Posterior vena cava (tissue), 2 donors: ENCODE data around the gene ANKRD42. TPM values are rescaled to one million over a fixed set of nuclear protein-coding genes. Genes with fewer than 3 reads are reported as not detected.
"Not testable (repeated sequence)": the region's sequence is repeated elsewhere in the genome, so short reads cannot be mapped to it uniquely, and the experiment has no call there.

Experiments used
- DNase-seq: peaks from one replicate; pipeline ENCODE4 v3.0.0-alpha.2; 2020; ENCODE audit warnings: low spot score
- intact Hi-C, 2 donors: fragments of 100-400 bp; cut with DNase I; formaldehyde crosslinking; loops; one replicate each; pipeline versions ENCODE4 v1.14.1 to v1.14.2; 2022 to 2023
- total RNA-seq, 2 donors: library from RNA; stranded (reverse); fragmentation: NEBNext Ultra II Directional; extraction: Animal tissue kit (Norgen Biotek cat#: 25700); gene quantifications; one replicate each; pipeline ENCODE4 v1.2.1, GENCODE V29; 2021
- donor health status: DM: yes; HTN: yes; CAD: no.
- donor health status: DM: yes; HTN: yes; CAD: no.

The ANKRD42 gene
- total RNA-seq, 2 donors from 2014 or later = 9.5 to 11.5 TPM

DNA sequence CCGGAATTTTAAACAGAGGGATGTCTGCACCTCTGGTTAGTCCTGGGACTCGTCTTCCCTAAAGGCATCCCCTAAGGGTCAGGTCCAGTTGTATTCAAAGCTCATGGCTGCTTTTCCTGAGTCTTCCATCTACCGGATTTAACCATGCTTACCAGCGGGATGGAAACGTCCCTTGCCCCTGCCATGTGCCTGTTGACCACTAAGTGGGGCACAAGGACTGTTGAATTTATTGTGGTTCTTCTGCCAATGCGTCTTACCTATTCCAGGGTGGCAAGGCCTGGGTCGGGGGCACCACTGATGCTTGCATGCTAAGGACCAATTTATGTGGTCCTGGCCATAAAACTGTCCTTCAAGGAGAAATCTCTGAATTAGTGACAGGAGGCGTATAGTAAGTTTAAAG, 25.6 kb downstream of the ANKRD42 start:
- DNase-seq = no peak
- intact Hi-C loops = no loop called here

DNA sequence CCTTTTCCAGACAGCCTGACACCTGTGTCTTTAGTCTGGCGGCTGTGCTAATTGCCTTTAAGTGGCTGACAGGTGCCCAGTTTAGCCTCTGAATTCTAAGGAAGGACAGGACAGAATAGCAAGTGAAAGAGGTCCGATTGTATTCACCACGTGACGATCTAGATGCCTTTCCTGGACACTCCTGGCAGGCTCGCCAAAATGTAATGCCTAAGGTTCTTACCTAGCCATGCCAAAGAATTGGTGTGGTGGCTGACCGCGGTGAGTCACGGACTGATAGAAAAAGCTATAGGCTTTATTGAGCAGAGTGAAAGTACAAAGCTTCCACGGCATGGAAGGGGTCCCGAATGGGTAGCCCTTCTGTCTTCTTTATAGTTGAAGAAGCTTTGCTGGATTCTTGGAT, 26.7 kb downstream of the ANKRD42 start:
- DNase-seq = no peak
- intact Hi-C loops = no loop called here

DNA sequence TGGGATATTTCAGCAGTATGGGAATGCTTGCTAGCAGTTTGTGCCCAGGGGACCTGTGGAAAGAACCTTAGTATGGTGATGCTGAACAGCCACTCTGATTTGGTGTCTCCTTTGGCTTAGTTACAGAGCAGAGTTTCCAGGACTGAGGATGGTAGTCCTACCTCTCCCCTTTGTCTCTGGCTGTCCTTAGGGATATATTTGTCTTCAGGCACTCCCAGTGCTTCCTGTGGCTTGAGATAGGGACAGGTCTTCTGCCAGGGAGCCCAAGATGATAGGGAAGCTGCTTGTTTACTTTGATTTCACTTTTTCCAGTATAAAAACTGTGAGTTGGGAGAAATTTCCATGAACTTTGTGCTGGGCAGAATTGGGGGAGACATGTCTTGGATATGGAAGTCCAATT, 28.2 kb downstream of the ANKRD42 start:
- DNase-seq = no peak
- intact Hi-C loops = no loop called here

DNA sequence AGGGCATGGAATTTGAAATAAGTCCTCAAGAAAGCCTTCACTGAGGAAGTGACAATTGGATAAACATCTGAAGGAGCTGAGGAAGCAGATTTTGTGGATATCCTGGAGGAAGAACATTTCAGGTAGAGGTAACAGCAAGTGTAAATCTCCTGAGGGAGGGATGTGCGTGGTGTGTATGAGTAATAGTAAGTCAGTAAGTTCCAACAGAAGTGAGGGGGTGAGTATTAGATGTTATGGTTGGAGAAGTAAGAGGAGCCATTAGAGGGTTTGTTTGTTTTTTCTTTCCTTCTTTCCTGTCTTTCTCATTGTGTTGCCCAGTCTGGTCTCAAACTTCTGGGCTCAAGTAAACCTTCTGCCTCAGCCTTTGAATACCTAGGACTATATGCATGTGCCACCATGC, 29.0 kb downstream of the ANKRD42 start:
- intact Hi-C loops = no loop called here
- no peak for DNase-seq

DNA sequence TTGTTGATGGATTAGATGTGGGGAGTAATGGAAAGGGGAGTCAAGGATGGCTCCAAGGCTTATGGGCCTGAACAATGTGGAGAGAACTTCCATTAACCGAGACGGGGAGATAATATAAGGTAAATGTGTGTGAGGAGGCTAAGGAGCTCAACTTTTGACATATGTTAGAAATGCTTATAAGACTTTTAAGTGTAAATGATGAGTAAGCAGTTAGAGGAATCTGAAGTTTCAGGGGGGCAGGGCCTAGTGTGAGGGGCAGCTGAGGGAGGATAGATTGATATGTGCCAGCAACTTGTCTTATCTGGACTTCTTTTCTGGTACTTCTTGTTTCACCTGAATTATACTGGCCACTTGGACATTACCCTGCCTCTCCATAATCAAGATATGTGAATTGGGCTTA, 29.9 kb downstream of the ANKRD42 start:
- no peak for DNase-seq
- intact Hi-C loops = no loop called here

DNA sequence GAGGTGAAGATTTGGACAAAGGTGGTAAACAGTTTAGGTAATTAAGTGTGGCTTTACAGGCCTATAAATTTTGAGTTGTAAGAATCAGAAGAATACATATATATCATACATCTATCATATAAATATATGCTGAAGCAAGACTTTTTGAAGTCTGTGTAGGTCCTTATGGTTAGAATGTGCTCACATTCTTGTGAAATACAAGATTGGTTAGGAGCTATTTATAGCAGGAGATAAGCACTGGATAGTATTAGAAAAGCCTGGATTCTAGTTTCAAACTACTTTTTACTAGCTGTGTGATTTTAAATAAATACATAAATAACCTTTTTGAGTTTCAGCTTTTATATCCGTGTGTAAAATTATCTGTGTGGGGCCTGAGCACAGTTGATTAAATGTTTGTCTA, 42.3 kb downstream of the ANKRD42 start:
- intact Hi-C loops = no loop called here

DNA sequence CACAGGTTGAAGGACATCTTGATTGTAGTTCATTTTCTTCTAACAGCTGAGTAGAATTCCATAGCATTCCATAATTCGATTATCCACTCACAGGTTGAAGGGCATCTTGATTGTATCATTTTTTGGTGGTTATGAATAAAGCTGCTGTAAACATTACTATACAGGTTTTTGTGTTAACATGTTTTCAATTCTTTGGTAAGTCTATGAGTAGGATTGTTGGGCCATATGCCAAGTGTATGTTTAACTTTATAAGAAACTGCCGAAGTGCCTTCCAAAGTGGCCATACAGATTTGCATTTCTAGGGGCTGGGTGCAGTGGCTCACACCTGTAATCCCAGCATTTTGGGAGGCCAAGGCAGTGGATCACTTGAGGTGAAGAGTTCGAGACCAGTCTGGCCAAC, 44.6 kb downstream of the ANKRD42 start:
- DNase-seq = no peak
- intact Hi-C loops = no loop called here

More for the DNA sequence above, 42.3 kb downstream of the ANKRD42 start:
- DNase-seq = no peak

DNA sequence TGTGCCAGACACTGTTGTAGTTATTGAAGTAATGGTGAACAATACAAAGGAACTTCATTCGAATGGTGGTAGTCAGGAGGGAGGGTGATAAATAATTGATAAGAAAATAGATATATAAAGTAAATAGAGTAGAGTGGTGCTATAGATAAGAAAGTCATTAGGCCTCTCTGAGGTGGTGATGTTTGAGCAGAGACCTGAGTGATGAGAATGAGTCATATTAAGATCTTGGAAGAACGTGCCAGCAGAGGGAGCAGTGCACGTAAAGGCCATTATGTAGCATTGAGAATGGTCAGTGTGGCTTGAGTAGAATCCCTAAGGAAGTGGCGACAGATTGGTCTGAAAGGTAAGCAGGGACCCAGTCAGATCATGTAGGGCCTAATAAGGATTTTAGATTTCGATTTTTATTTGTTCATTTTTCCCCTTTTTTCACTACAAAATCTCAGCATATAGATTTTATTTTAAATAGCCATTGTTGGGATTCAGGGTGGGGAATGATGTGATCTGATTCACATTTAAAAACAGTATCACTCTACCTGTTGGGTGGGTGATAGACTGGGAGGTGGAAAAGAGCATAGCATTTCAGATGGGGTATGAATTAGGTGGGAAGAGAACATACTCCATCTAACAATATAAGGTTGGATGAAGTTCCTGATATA, 47.9 kb downstream of the ANKRD42 start:
- no peak for DNase-seq
- intact Hi-C loops = no loop called here

DNA sequence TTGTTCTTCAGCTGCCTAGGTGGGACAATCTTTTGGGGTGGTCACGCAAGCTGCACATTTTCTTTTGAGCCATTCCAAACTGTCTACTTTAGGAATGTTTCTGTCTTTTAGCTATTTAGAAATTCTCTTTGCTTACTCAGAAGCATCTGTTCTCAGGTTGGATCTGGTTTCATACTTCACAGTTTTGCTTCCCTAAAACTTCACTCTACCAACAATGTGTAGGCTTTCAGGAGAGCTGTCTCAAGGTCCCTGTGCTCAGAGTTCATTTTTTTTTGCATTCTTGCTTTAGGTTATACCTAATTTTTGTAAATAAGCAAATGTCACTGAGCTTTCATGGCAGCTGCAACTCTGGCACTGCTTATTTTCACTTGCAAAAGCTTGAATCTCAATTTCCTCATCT, 55.9 kb downstream of the ANKRD42 start:
- intact Hi-C loops = no loop called here
- no peak for DNase-seq

DNA sequence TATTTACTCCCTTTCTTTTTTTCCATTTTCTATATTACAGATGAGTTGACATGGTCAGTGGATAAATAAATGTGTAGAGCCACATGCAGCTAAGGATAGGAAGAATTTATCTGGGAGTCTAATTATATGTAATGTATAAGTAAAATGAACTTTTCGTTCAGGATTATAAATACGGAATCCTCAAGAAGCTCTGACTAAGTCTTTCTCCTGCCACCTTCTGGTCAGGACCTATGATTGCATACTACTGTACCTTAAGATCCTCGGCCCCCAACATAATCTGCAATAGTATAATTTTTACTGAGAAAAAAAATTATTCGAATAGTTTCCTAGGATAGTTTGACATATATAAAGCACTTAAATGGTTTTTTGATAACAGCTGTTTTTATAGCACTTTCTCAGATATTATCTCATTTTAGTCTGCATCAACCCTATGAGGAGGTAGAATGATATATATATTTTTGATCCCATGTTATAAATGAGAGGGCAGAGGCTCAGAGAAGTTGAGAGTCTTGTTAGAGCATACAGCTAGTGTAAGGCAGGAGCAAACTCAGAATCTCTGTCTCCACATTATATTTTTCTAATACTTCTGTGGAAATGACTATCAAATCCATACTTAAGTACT, 56.6 kb downstream of the ANKRD42 start:
- intact Hi-C loops = loop anchor here in 1 of 2 donors (10.0 kb wide), 1 partner anchor 345 kb away; the partner anchor contains the start of genes DDIAS and PRCP
- DNase-seq = no peak

DNA sequence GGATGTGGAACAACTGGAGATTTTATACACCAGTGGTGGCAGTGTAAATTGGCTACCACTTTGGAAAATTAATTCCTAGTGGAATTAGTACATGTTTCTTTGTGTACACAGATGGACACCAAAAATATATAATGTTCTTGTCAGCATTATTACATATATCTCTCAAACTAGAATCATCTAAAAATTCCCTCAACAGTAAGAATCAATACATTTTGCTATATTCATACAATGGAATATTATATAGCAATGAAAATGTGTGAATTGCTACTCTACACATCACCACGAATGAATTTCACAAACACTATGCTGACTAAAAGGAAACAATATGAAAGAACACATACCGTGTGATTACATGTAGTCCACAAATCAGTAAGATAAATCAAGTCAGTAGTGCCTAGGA, 58.8 kb downstream of the ANKRD42 start:
- intact Hi-C loops = loop anchor here in 1 of 2 donors (10.0 kb wide), 1 partner anchor 347 kb away; the partner anchor contains the start of genes DDIAS and PRCP
- DNase-seq = no peak

DNA sequence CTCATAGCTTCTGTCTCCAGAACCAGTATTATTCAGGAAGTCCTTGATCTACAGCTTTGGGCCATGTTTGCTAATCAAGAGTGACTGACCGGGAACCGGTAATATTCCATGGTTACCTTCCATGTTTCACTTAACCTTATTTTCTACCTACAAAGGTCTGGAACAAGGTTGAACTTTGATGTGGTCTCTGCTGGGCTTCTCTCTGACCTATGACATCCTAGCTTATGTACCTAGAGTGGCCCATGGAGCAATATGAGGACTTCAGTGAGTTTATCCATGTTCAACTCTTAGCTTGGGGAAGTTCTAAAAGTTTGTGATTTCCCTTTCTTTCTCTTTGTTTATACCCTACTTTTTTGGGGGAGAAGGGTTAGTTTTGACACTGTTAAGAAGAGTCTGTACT, 59.4 kb downstream of the ANKRD42 start:
- intact Hi-C loops = loop anchor here in 1 of 2 donors (10.0 kb wide), 1 partner anchor 348 kb away; the partner anchor contains the start of genes DDIAS and PRCP

DNA sequence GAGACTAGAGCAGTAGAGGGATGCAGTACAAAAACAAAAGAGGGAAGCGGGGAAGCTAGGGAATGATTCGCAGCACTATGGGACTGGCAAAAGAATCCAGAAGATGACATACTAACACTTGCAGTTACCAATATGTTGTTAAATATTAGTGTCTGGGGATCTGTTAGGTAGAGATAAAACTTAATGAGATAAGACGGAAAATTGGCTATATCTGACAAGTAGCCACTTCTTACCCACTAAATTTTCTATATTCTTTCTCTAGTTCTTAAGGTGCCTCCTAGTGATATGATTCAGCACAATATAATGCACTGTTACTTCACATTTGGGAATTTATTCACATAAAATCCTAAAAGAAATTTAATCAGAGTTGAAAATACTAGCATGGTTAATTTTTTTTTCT, 61.9 kb downstream of the ANKRD42 start:
- intact Hi-C loops = loop anchor here in 1 of 2 donors (10.0 kb wide), 1 partner anchor 351 kb away; the partner anchor contains the start of genes DDIAS and PRCP
- no peak for DNase-seq

More for the DNA sequence above, 59.4 kb downstream of the ANKRD42 start:
- DNase-seq = no peak

DNA sequence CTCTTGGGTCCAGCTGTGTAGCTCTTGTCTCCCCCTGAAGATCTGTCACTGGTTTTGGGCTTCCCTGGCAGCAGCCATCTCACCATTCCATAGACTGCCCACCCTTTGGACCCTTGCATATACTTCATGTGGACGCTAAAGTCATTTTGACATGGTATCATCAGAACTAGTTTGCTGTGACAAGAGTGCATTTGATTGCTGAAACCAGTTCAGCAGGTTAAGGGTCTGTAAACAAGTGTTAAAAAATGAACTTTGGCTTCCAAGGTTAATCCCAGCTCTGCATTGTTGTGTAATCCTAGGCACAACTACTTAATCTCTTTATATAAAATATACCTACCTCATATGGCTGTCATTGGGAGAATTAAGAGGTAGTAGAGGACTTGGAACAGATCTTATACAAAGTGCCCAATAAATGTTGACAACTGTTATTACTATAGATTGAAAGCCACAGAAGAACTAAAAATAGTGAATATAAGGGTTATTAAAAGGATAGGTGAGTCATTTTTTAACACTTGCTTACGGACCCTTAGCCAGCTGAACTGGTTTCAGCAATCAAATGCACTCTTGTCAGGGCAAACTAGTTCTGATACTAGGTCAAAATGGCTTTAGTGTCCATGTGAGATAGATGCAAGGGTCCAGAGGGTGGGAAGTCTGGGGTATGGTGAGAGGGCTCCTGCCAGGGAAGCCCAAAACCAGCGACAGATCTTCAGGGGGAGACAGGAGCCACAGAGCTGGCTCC, 63.3 kb downstream of the ANKRD42 start:
- intact Hi-C loops = loop anchor here (2.0 to 10.0 kb wide), 2 partner anchors 54 to 352 kb away; partner anchors contain the start of genes DDIAS (in 1 of the 2) and PRCP (in 1 of the 2)
- DNase-seq = no peak

DNA sequence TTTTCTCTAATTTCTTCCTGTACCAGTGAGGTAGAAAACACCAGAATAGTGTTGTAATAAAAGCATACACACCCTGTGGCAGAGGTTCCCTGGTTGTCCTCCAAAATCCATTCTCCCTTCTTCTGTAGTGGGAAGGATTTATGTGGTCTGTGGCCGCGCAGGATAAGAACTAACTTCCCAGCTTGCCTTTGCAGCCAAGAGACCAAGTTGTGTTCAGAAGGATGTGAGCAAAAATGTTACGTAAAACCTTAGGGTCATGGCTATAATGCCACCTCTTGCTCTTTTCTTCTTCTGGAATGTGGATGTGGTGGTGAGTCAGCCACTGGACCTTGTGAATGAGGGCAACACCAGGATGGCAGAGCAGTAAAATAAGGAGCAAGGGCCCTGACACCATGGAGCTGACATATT, 64.3 kb downstream of the ANKRD42 start:
- no peak for DNase-seq
- intact Hi-C loops = loop anchor here (2.0 to 10.0 kb wide), 2 partner anchors 55 to 353 kb away; partner anchors contain the start of genes DDIAS (in 1 of the 2) and PRCP (in 1 of the 2)

DNA sequence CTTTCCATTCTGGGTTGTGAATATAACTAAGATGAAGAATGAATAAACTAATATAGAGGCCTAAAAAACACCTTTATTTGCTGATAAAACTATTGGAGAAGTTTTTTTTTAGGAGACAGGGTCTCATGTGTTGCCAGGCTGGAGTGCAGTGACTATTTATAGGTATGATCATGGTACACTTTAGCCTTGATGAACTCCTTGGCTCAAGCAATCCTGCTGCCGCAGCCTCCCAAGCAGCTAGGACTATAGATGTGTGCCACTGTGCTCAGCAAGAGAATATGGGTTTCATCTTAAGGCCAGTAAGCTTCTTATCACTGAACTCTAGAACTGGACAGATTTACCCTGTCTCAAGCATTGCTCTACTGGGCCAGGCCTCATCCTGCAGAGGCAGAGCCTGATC, 66.0 kb downstream of the ANKRD42 start:
- DNase-seq = no peak
- intact Hi-C loops = loop anchor here in 1 of 2 donors (10.0 kb wide), 1 partner anchor 355 kb away; the partner anchor contains the start of genes DDIAS and PRCP

DNA sequence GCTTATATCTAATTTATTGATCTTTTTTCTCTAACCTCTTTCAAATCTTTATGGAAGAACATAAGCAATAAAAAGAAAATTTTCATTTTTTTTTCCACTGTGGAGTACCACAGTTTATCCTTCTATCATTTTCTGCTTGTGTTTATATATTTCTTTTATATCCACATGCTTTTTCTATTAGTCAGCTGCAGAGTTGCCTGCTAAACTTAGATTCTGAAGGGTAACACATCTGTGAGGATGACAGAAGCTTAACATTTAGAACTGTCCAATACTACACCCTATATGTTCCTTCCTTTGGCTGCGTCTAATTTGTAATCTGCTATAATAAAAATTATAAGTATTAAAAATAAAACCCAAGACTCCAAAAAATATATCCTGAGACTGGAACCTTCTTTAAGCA, 71.8 kb downstream of the ANKRD42 start:
- no peak for DNase-seq
- intact Hi-C loops = no loop called here

DNA sequence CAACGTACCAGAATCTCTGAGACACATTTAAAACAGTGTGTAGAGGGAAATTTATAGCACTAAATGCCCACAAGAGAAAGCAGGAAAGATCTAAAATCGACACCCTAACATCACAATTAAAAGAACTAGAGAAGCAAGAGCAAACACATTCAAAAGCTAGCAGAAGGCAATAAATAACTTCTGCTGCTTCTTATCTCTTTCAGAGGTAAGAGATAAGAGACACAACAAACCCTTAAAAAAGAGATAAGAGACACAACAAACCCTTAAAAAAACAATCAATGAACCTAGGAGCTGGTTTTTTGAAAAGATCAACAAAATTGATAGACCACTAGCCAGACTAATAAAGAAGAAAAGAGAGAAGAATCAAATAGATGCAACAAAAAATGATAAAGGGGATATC, 75.6 kb downstream of the ANKRD42 start:
- intact Hi-C loops = not testable (repeated sequence)

DNA sequence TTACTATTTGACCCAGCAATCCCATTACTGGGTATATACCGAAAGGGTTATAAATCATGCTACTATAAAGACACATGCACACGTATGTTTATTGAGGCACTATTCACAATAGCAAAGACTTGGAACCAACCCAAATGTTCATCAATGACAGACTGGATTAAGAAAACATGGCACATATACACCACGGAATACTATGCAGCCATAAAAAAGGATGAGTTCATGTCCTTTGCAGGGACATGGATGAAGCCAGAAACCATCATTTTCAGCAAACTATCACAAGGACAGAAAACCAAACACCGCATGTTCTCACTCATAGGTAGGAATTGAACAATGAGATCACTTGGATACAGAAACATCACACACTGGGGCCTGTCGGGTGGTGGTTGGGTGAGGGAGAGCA, 78.2 kb downstream of the ANKRD42 start:
- DNase-seq, intact Hi-C loops: not testable (repeated sequence)

More for the DNA sequence above, 75.6 kb downstream of the ANKRD42 start:
- not testable (repeated sequence) for DNase-seq

DNA sequence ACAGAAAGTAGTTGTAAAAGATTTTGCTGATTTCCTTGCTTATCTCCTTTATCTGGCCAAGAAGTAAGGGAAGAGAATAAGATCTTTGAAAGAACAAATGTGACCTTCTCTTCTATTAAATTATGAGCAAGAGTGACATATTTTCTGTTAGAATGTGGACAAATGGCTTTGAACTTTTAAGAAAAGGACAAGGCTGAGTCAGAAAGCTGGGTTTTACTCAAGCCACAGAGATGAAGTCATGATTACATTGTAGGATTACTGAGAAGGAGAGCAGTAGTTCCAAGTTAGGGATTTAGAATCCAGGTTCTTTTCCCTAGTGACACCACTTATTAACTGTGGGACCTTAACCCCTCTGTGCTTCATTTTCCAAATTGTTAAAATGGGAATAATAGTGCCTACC, 79.1 kb downstream of the ANKRD42 start:
- intact Hi-C loops = no loop called here
- no peak for DNase-seq
